Measurements from ENCODE around the gene LYPLA2.

LYPLA2 gene

GRCh38 chr1:23790696-23791515, at the start of gene LYPLA2:
LYPLA2 (plus strand) TSS chr1:23791145; CDS start chr1:23792683, 1,538 bp downstream.
- peak; percentile 83 for DNase-seq (ENCODE audit: insufficient read length, low spot score)
- no peak for FAIRE-seq

GRCh38 chr1:23741609-23742008, 49.3 kb upstream of the LYPLA2 start:
- FAIRE-seq: no peak

GRCh38 chr1:23742670-23743286, 48.2 kb upstream of the LYPLA2 start:
- no peak for DNase-seq (ENCODE audit: insufficient read length, low spot score)
- no peak for FAIRE-seq

More at GRCh38 chr1:23741609-23742008, 49.3 kb upstream of the LYPLA2 start:
- DNase-seq (ENCODE audit: insufficient read length, low spot score): no peak

GRCh38 chr1:23743287-23744152, 47.4 kb upstream of the LYPLA2 start, which contains the start of gene ELOA:
ELOA (plus strand) TSS chr1:23743471; CDS start chr1:23743504, 33 bp downstream.
- DNase-seq (ENCODE audit: insufficient read length, low spot score): peak; percentile 76
- FAIRE-seq: peak; percentile 16

GRCh38 chr1:23745515-23745914, 45.4 kb upstream of the LYPLA2 start:
- peak; percentile 38 for DNase-seq (ENCODE audit: insufficient read length, low spot score)

GRCh38 chr1:23748016-23748415, 42.9 kb upstream of the LYPLA2 start:
- DNase-seq (ENCODE audit: insufficient read length, low spot score) (no peak), FAIRE-seq (no peak)

More at GRCh38 chr1:23745515-23745914, 45.4 kb upstream of the LYPLA2 start:
- FAIRE-seq: no peak

- DNase-seq (ENCODE audit: insufficient read length, low spot score) (peak; percentile 56), FAIRE-seq (no peak)
Measured at GRCh38 chr1:23751050-23751814, 39.7 kb upstream of the LYPLA2 start.

- DNase-seq (ENCODE audit: insufficient read length, low spot score): no peak
- FAIRE-seq: no peak
Measured at GRCh38 chr1:23751815-23752200, 39.1 kb upstream of the LYPLA2 start.

GRCh38 chr1:23752909-23753308, 38.0 kb upstream of the LYPLA2 start:
- FAIRE-seq: no peak

GRCh38 chr1:23756676-23757075, 34.3 kb upstream of the LYPLA2 start:
- FAIRE-seq (no peak), DNase-seq (ENCODE audit: insufficient read length, low spot score) (no peak)

More at GRCh38 chr1:23752909-23753308, 38.0 kb upstream of the LYPLA2 start:
- no peak for DNase-seq (ENCODE audit: insufficient read length, low spot score)

- DNase-seq (ENCODE audit: insufficient read length, low spot score) (no peak), FAIRE-seq (no peak)
Measured at GRCh38 chr1:23757812-23758211, 33.1 kb upstream of the LYPLA2 start.

GRCh38 chr1:23759277-23759676, 31.7 kb upstream of the LYPLA2 start:
- no peak for DNase-seq (ENCODE audit: insufficient read length, low spot score)
- FAIRE-seq: no peak

- FAIRE-seq (no peak), DNase-seq (ENCODE audit: insufficient read length, low spot score) (no peak)
Measured at GRCh38 chr1:23763041-23763577, 27.8 kb upstream of the LYPLA2 start.

GRCh38 chr1:23768733-23769132, 22.2 kb upstream of the LYPLA2 start:
- DNase-seq (ENCODE audit: insufficient read length, low spot score) (no peak), FAIRE-seq (no peak)

- DNase-seq (ENCODE audit: insufficient read length, low spot score) (peak; percentile 71), FAIRE-seq (peak; percentile 72)
Measured at GRCh38 chr1:23772049-23772853, 18.7 kb upstream of the LYPLA2 start.

GRCh38 chr1:23772854-23773242, 18.1 kb upstream of the LYPLA2 start:
- FAIRE-seq (no peak), DNase-seq (ENCODE audit: insufficient read length, low spot score) (no peak)

- no peak for FAIRE-seq
- DNase-seq (ENCODE audit: insufficient read length, low spot score): no peak
Measured at GRCh38 chr1:23774174-23774880, 16.6 kb upstream of the LYPLA2 start.

- DNase-seq (ENCODE audit: insufficient read length, low spot score): no peak
- no peak for FAIRE-seq
Measured at GRCh38 chr1:23776217-23776616, 14.7 kb upstream of the LYPLA2 start.

All from HTR-8/SVneo (cell line).